Embryonic facial prominence (tissue), 1 donor: ENCODE results near the gene ZNF25.
"Not testable (repeated sequence)": the region's sequence is repeated elsewhere in the genome, so short reads cannot be mapped to it uniquely, and the experiment has no call there.

Experiments
- DNase-seq: peaks from one replicate; pipeline ENCODE4 v3.0.0-alpha.2; 2016; ENCODE audit errors: extremely low spot score

ZNF25 gene

DNA sequence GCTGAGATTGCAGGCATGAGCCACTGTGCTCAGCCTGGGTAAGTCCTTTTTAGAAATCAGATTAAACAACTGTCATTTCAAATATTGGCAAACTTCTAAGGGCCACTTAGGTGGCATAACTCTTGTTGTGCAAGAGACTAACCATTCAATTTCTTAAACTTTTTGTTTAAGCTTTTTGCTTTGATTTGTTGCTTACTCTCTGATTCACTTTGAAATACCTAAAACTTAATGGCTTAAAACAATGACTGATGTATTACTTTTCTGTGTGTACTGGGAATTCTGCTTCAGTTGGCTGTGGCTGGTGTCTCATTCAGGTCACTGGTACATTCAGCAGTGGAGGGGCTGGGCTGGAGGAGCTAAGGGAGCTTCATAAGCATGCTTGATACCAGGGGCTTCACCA, 28.9 kb downstream of the ZNF25 start:
- no peak for DNase-seq

GRCh38 chr10:37937864-37938263, 38.6 kb downstream of the ZNF25 start:
- no peak for DNase-seq

DNA sequence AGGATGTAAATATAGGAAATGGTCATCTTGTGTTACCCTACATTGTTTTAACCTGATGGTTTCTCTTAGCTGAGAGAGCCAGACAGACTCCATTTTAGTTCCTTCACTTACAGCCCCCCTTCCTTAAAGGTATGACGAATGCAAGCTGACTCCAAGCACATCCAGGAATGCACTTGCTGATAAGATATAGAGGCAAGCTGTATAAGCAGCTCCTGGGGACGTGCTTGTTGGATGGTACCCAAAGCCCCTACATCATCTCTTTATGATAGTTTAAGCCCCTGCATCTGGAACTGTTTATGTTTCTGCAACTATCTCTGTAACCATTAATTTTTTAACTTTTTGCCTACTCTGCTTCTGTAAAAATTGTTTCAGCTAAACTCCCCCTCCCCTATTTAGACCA, 41.7 kb downstream of the ZNF25 start:
- no peak for DNase-seq

DNA sequence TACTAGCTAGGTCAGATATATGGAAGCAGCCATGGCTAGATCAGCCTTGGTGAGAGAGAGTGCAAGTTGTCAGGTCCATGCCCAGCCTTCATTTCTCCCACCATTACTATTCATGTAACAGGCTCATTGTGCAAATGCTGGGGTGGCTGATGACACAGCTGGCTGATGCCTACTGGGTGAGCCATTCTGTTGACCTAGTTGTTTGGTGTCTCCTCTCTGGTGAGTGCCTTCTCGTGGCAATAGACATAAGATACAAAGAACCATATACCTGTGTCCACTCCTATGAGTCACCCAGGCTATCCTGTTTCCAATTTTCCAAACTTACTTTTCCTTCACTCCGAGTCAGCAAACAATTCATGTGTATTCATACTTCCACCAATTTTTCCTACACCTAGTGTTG, 46.0 kb downstream of the ZNF25 start:
- no peak for DNase-seq

DNA sequence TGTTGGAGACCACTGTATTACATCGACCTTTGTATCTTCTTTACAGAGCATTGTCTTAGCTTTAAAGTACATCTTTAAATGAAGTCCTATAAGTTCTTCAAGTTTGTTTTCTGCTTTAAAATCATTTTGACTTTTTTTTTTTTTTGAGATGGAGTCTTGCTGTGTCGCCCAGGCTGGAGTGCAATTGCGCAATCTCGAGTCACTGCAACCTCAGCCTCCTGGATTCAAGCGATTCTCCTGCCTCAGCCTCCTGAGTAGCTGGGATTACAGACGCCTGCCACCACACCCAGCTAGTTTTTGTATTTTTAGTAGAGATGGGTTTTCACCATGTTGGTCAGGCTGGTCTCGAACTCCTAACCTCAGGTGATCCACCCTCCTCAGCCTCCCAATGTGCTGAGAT, 68.3 kb downstream of the ZNF25 start:
- not testable (repeated sequence) for DNase-seq

- no peak for DNase-seq
Observed at GRCh38 chr10:37906382-37906781, 70.1 kb downstream of the ZNF25 start.
